Jurkat, Clone E6-1 (cell line): ENCODE results near the gene MYOT.
"Not testable (repeated sequence)": the region's sequence is repeated elsewhere in the genome, so short reads cannot be mapped to it uniquely, and the experiment has no call there.

Experiments
- DNase-seq: peaks from one replicate; pipeline ENCODE4 v3.0.0-alpha.2; 2011; ENCODE audit warnings: low read depth, low spot score
- H3K4me3 ChIP-seq: 2 replicates; pipeline ENCODE4 v1.5.1; 2011; ENCODE audit warnings: mild to moderate bottlenecking, low read length, control low read depth, moderate library complexity

The MYOT gene

GRCh38 chr5:137845472-137845871 is 22.2 kb upstream of the MYOT start:
- DNase-seq = no peak
- no peak overlapping the region for H3K4me3 ChIP-seq

- H3K4me3 ChIP-seq = no peak overlapping the region
- DNase-seq = no peak
Observed at GRCh38 chr5:137847687-137848086, 20.0 kb upstream of the MYOT start.

- not testable (repeated sequence) for H3K4me3 ChIP-seq, DNase-seq
Observed at GRCh38 chr5:137853165-137853564, 14.5 kb upstream of the MYOT start.

- H3K4me3 ChIP-seq = no peak overlapping the region
- DNase-seq = no peak
Observed at GRCh38 chr5:137856201-137856600, 11.5 kb upstream of the MYOT start.

- H3K4me3 ChIP-seq = no peak overlapping the region
- no peak for DNase-seq
Observed at GRCh38 chr5:137856916-137857862, 10.5 kb upstream of the MYOT start.

GRCh38 chr5:137858223-137858916 is 9.3 kb upstream of the MYOT start:
- DNase-seq = no peak

GRCh38 chr5:137858954-137859353 is 8.7 kb upstream of the MYOT start:
- no peak overlapping the region for H3K4me3 ChIP-seq
- no peak for DNase-seq

More at GRCh38 chr5:137858223-137858916, 9.3 kb upstream of the MYOT start:
- no peak overlapping the region for H3K4me3 ChIP-seq

- DNase-seq = no peak
- H3K4me3 ChIP-seq = no peak overlapping the region
Observed at GRCh38 chr5:137862251-137862650, 5.4 kb upstream of the MYOT start.

GRCh38 chr5:137863653-137864052 is 4.0 kb upstream of the MYOT start:
- DNase-seq, H3K4me3 ChIP-seq: not testable (repeated sequence)

- no peak overlapping the region for H3K4me3 ChIP-seq
- DNase-seq = no peak
Observed at GRCh38 chr5:137866541-137867388, 895 bp upstream of the MYOT start.

GRCh38 chr5:137870647-137871339 is 3.1 kb downstream of the MYOT start:
- H3K4me3 ChIP-seq = no peak overlapping the region
- DNase-seq = no peak

GRCh38 chr5:137871571-137871970 is 3.9 kb downstream of the MYOT start:
- no peak overlapping the region for H3K4me3 ChIP-seq

GRCh38 chr5:137872466-137872865 is 4.8 kb downstream of the MYOT start:
- H3K4me3 ChIP-seq = no peak overlapping the region
- DNase-seq = no peak

More at GRCh38 chr5:137871571-137871970, 3.9 kb downstream of the MYOT start:
- DNase-seq = no peak

GRCh38 chr5:137876101-137876500 is 8.4 kb downstream of the MYOT start:
- no peak for DNase-seq
- no peak overlapping the region for H3K4me3 ChIP-seq

GRCh38 chr5:137880313-137880712 is 12.7 kb downstream of the MYOT start:
- DNase-seq = no peak
- no peak overlapping the region for H3K4me3 ChIP-seq

- no peak for DNase-seq
- no peak overlapping the region for H3K4me3 ChIP-seq
Observed at GRCh38 chr5:137887831-137888230, 20.2 kb downstream of the MYOT start.

- no peak for DNase-seq
- peak overlapping the region; percentile 84 for H3K4me3 ChIP-seq
Observed at GRCh38 chr5:137888466-137888862, 20.8 kb downstream of the MYOT start.

- H3K4me3 ChIP-seq = peak within 1 kb of the TSS; percentile 84
- peak; percentile 87 for DNase-seq
Observed at GRCh38 chr5:137888863-137889759, 21.5 kb downstream of the MYOT start, which contains the start of gene PKD2L2. TSS of gene PKD2L2 (plus strand) at chr5:137889457. CDS start at chr5:137889492, 35 bp downstream.
